HCT116 (cell line): ENCODE results near the gene ZACN.

Experiments used
- CTCF ChIP-seq, 3 experiments: fragments of 200-600 bp in 1 of 3; sonication (generic) in 1 of 3; IDR thresholded peaks in 2 of 3; conservative IDR thresholded peaks in 1 of 3; 2 replicates each; pipeline ENCODE4 v1.5.1; 2012 to 2017; ENCODE audit warnings: low read depth in 2 of 3, low read length in 2 of 3, antibody characterized with exemption in 1 of 3, borderline replicate concordance in 1 of 3, control low read depth in 1 of 3, mild to moderate bottlenecking in 1 of 3, mixed read lengths in 1 of 3, mixed run types in 1 of 3, moderate library complexity in 1 of 3; ENCODE audit not compliant: insufficient read depth in 1 of 3
- EZH2 ChIP-seq: fragments of 200-600 bp; sonication (generic); IDR thresholded peaks from 2 replicates; pipeline ENCODE4 v1.6.1; 2017; ENCODE audit warnings: antibody characterized with exemption, mixed run types
- EZH2phosphoT487 ChIP-seq: fragments of 200-600 bp; IDR thresholded peaks from 2 replicates; pipeline ENCODE4 v1.6.1; 2018; ENCODE audit warnings: antibody characterized with exemption, borderline replicate concordance
- MAX ChIP-seq: IDR thresholded peaks from 2 replicates; pipeline ENCODE4 v1.6.1; 2012
- POLR2AphosphoS5 ChIP-seq: IDR thresholded peaks from 2 replicates; pipeline ENCODE4 v1.6.1; 2011; ENCODE audit warnings: mild to moderate bottlenecking, low read depth, low read length, moderate library complexity
- YY1 ChIP-seq: IDR thresholded peaks from 2 replicates; pipeline ENCODE4 v1.6.1; 2011; ENCODE audit warnings: low read length, low read depth, moderate library complexity, mild to moderate bottlenecking; ENCODE audit not compliant: insufficient replicate concordance; ENCODE audit errors: extremely low read depth
- ZBTB33 ChIP-seq: IDR thresholded peaks from 2 replicates; pipeline ENCODE4 v1.6.1; 2011; ENCODE audit warnings: mild to moderate bottlenecking, low read length, moderate library complexity; ENCODE audit not compliant: insufficient replicate concordance; ENCODE audit errors: extremely low read depth

GRCh38 chr17:76078860-76079534 lies at the start of gene ZACN:
- TF ChIP-seq POLR2AphosphoS5 = no peak
- TF ChIP-seq CTCF (IDR thresholded peaks at IDR 0.05 in 2 of 3, conservative IDR thresholded peaks at IDR 0.05 in 1 of 3; ENCODE audit: borderline replicate concordance in 1 of 3, insufficient read depth in 1 of 3, low read depth in 2 of 3, low read length in 2 of 3) = no peak
- no peak for TF ChIP-seq YY1
- TF ChIP-seq ZBTB33 = no peak
- no peak for TF ChIP-seq EZH2
- TF ChIP-seq EZH2phosphoT487 = no peak
- no peak for TF ChIP-seq MAX
